Stimulated activated effector memory CD8-positive, alpha-beta T cell treated with anti-CD3 and anti-CD28 coated beads, Interleukin-12 subunit alpha, Interleukin-12 subunit beta, amount 100 ng/mL, for 72 hours (primary cell): Measurements from ENCODE around the gene CRHBP.
"Not testable (repeated sequence)": the region's sequence is repeated elsewhere in the genome, so short reads cannot be mapped to it uniquely, and the experiment has no call there.

Source experiments
- ATAC-seq: fragments of 150-1000 bp; cut with Tn5 transposase; 2 replicates; pipeline ENCODE4 v1.10.0; 2021
- DNase-seq, 2 donors: peaks; one replicate each; pipeline ENCODE4 v3.0.0; 2021 to 2022; ENCODE audit warnings: low spot score in 2 of 2
- H3K27ac Mint-ChIP-seq: one replicate; pipeline ENCODE4 v1.8.0; 2022; ENCODE audit warnings: mild to moderate bottlenecking, mixed read lengths
- H3K36me3 Mint-ChIP-seq: one replicate; pipeline ENCODE4 v1.8.0; 2022; ENCODE audit warnings: mild to moderate bottlenecking, mixed read lengths
- H3K4me1 Mint-ChIP-seq: one replicate; pipeline ENCODE4 v1.8.0; 2022; ENCODE audit warnings: mixed read lengths
- H3K4me3 Mint-ChIP-seq: one replicate; pipeline ENCODE4 v1.8.0; 2022; ENCODE audit warnings: mild to moderate bottlenecking, mixed read lengths
- H3K9me3 Mint-ChIP-seq: one replicate; pipeline ENCODE4 v1.8.0; 2022; ENCODE audit warnings: mixed read lengths

CRHBP gene

GRCh38 chr5:76983468-76983867 is 30.6 kb downstream of the CRHBP start:
- no peaks in the 10 kb centered on the region for H3K9me3 Mint-ChIP-seq
- H3K27ac Mint-ChIP-seq, result no peak overlapping the region
- ATAC-seq (no peak), DNase-seq (no peak)
- no peaks in the 10 kb centered on the region for H3K4me1 Mint-ChIP-seq
- H3K4me3 Mint-ChIP-seq, result no peak overlapping the region
- H3K36me3 Mint-ChIP-seq, result no peaks in the 10 kb centered on the region

- Mint-ChIP-seq H3K36me3 (no peaks in the 10 kb centered on the region), H3K9me3 (no peaks in the 10 kb centered on the region), H3K4me1 (no peaks in the 10 kb centered on the region), H3K27ac (no peak overlapping the region), H3K4me3 (no peak overlapping the region)
- no peak for ATAC-seq
- DNase-seq, result no peak
These were observed 34.1 kb downstream of the CRHBP start for GRCh38 chr5:76986825-76987526.

- Mint-ChIP-seq H3K4me1 (no peaks in the 10 kb centered on the region), H3K9me3 (no peaks in the 10 kb centered on the region), H3K27ac (no peak overlapping the region), H3K36me3 (no peaks in the 10 kb centered on the region), H3K4me3 (no peak overlapping the region)
- ATAC-seq, result no peak
- no peak for DNase-seq
These were observed 38.1 kb downstream of the CRHBP start for GRCh38 chr5:76990899-76991459.

- H3K36me3 Mint-ChIP-seq, result not testable (repeated sequence)
These were observed 40.6 kb downstream of the CRHBP start for GRCh38 chr5:76993436-76993835.

GRCh38 chr5:76994337-76994736 is 41.5 kb downstream of the CRHBP start:
- no peaks in the 10 kb centered on the region for H3K36me3 Mint-ChIP-seq
- ATAC-seq (no peak), DNase-seq (no peak)
- no peak overlapping the region for H3K27ac Mint-ChIP-seq
- H3K9me3 Mint-ChIP-seq, result no peaks in the 10 kb centered on the region
- no peaks in the 10 kb centered on the region for H3K4me1 Mint-ChIP-seq
- no peak overlapping the region for H3K4me3 Mint-ChIP-seq

More at GRCh38 chr5:76993436-76993835, 40.6 kb downstream of the CRHBP start:
- H3K27ac Mint-ChIP-seq, H3K4me1 Mint-ChIP-seq, ATAC-seq, DNase-seq, H3K9me3 Mint-ChIP-seq, H3K4me3 Mint-ChIP-seq: not testable (repeated sequence)

- not testable (repeated sequence) for H3K36me3 Mint-ChIP-seq, H3K4me3 Mint-ChIP-seq, ATAC-seq, H3K4me1 Mint-ChIP-seq, H3K9me3 Mint-ChIP-seq, H3K27ac Mint-ChIP-seq, DNase-seq
These were observed 45.4 kb downstream of the CRHBP start for GRCh38 chr5:76998251-76998650.

- DNase-seq, result no peak
- Mint-ChIP-seq H3K27ac (no peak overlapping the region), H3K36me3 (no peaks in the 10 kb centered on the region), H3K4me3 (no peak overlapping the region), H3K4me1 (no peaks in the 10 kb centered on the region), H3K9me3 (no peaks in the 10 kb centered on the region)
- no peak for ATAC-seq
These were observed 46.6 kb downstream of the CRHBP start for GRCh38 chr5:76999451-76999850.

- DNase-seq (no peak), ATAC-seq (no peak)
- H3K27ac Mint-ChIP-seq, result no peak overlapping the region
- H3K4me1 Mint-ChIP-seq, result no peaks in the 10 kb centered on the region
- no peaks in the 10 kb centered on the region for H3K9me3 Mint-ChIP-seq
- no peak overlapping the region for H3K4me3 Mint-ChIP-seq
- no peaks in the 10 kb centered on the region for H3K36me3 Mint-ChIP-seq
These were observed 50.4 kb downstream of the CRHBP start for GRCh38 chr5:77003246-77003645.

- ATAC-seq (no peak), DNase-seq (no peak)
- H3K4me1 Mint-ChIP-seq, result no peaks in the 10 kb centered on the region
- no peaks in the 10 kb centered on the region for H3K36me3 Mint-ChIP-seq
- no peaks in the 10 kb centered on the region for H3K9me3 Mint-ChIP-seq
- H3K4me3 Mint-ChIP-seq, result no peak overlapping the region
- no peak overlapping the region for H3K27ac Mint-ChIP-seq
These were observed 53.3 kb downstream of the CRHBP start for GRCh38 chr5:77006124-77006523.

GRCh38 chr5:77008413-77008812 is 55.6 kb downstream of the CRHBP start:
- no peak for ATAC-seq
- Mint-ChIP-seq H3K27ac (no peak overlapping the region), H3K4me1 (peaks cover 9% of the 10 kb centered on the region), H3K9me3 (no peaks in the 10 kb centered on the region), H3K4me3 (no peak overlapping the region), H3K36me3 (no peaks in the 10 kb centered on the region)
- no peak for DNase-seq

GRCh38 chr5:77010243-77010642 is 57.4 kb downstream of the CRHBP start:
- Mint-ChIP-seq H3K4me3 (no peak overlapping the region), H3K4me1 (peaks cover 9% of the 10 kb centered on the region), H3K9me3 (no peaks in the 10 kb centered on the region), H3K36me3 (no peaks in the 10 kb centered on the region), H3K27ac (no peak overlapping the region)
- ATAC-seq, result no peak
- no peak for DNase-seq

- H3K36me3 Mint-ChIP-seq, result no peaks in the 10 kb centered on the region
- no peak overlapping the region for H3K4me3 Mint-ChIP-seq
- no peak for ATAC-seq
- DNase-seq, result no peak
- H3K27ac Mint-ChIP-seq, result no peak overlapping the region
- no peaks in the 10 kb centered on the region for H3K9me3 Mint-ChIP-seq
- peaks cover 9% of the 10 kb centered on the region for H3K4me1 Mint-ChIP-seq
These were observed 58.7 kb downstream of the CRHBP start for GRCh38 chr5:77011498-77011897.

GRCh38 chr5:77012601-77013000 is 59.8 kb downstream of the CRHBP start:
- ATAC-seq (peak; percentile 81), DNase-seq (no peak)
- H3K4me1 Mint-ChIP-seq, result peaks cover 9% of the 10 kb centered on the region
- H3K9me3 Mint-ChIP-seq, result no peaks in the 10 kb centered on the region
- H3K4me3 Mint-ChIP-seq, result no peak overlapping the region
- no peak overlapping the region for H3K27ac Mint-ChIP-seq
- H3K36me3 Mint-ChIP-seq, result no peaks in the 10 kb centered on the region

GRCh38 chr5:77015938-77016569 is 63.2 kb downstream of the CRHBP start:
- ATAC-seq (no peak), DNase-seq (no peak)
- H3K9me3 Mint-ChIP-seq, result no peaks in the 10 kb centered on the region
- peaks cover 9% of the 10 kb centered on the region for H3K4me1 Mint-ChIP-seq
- H3K4me3 Mint-ChIP-seq, result no peak overlapping the region
- H3K36me3 Mint-ChIP-seq, result no peaks in the 10 kb centered on the region
- no peak overlapping the region for H3K27ac Mint-ChIP-seq

- peaks cover 9% of the 10 kb centered on the region for H3K4me1 Mint-ChIP-seq
These were observed 64.1 kb downstream of the CRHBP start for GRCh38 chr5:77016962-77017361.

GRCh38 chr5:77017668-77018067 is 64.8 kb downstream of the CRHBP start:
- Mint-ChIP-seq H3K27ac (no peak overlapping the region), H3K36me3 (no peaks in the 10 kb centered on the region), H3K9me3 (no peaks in the 10 kb centered on the region), H3K4me1 (peaks cover 4% of the 10 kb centered on the region), H3K4me3 (no peak overlapping the region)
- no peak for ATAC-seq
- DNase-seq, result no peak

More at GRCh38 chr5:77016962-77017361, 64.1 kb downstream of the CRHBP start:
- H3K4me3 Mint-ChIP-seq, result no peak overlapping the region
- no peak for ATAC-seq
- H3K36me3 Mint-ChIP-seq, result no peaks in the 10 kb centered on the region
- no peak overlapping the region for H3K27ac Mint-ChIP-seq
- no peaks in the 10 kb centered on the region for H3K9me3 Mint-ChIP-seq
- DNase-seq, result no peak
